HG03442 (cell line): ENCODE results near the gene KDM5D.

Experiments
- ATAC-seq: cut with Tn5 transposase; IDR thresholded peaks from one replicate; pipeline ENCODE4 v1.9.1; 2021; ENCODE audit warnings: mild to moderate bottlenecking, moderate library complexity; ENCODE audit not compliant: unreplicated experiment

KDM5D gene

DNA sequence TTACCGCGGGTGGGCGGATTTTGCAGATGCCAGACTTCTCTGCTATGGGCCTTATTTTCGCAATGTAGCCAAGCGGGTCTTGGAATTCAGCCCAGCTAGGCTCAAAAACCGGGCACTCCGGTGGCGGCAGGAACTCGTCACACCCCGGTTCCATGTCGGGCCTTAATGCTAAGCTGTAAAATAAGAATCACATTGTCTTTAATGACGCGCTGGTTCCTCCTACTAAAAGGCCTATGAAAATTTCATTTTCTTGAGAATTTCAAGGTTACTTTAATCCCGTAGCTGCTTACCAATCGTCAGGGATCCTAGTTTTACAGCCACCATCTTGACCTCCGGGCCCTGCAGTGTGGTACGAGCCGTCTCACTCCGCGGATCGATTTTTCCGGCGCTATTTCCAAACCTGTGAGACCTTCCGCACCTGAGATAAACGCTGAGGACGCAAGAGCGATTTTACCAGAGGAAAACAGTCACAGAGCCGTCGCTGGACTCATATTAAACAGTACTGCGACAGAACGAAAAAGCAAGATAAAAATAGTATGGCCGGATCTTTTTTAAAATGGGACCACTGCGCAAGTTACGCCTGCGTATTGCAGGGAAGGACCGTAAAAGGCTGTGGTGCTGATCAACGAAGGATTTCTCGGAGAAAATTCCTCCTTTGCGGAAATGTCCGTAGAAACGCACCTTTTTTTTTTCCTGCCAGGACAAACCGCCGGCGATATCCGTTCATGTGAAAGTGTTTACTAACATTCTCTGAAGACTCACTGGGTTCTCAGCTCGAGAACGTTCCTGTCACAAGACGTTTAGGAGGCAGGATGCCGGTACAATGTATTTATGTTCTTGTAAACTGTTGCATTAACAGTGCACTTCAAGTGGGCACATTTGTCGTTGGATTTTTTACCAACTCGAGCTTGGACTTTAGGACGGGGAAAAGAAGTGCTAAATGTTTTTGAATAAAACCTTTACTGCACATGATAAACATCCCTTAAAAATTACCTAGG, at the start of gene KDM5D:
KDM5D (minus strand) TSS at position 346 of the 998 bp plus-strand sequence; CDS start at position 154, 192 bp downstream.
- peak; percentile 80 for ATAC-seq

DNA sequence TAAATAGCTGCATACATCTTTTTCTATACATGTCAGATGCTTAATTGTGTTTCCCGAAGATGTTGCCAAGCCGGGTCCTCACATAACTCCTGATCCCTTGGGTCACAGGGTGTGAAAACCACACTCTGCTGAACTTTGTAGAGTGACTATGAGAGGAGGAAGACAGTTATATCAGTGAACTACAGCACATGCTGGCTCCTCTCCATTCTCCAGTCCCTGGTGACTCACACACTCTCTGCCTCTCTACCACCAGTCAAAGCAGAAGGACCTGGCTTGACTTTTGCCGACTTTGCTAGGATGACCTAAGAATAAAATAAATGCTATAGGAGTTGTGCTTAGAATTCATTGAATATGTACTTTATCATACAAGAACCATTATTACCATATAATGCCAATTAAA, 23.8 kb upstream of the KDM5D start:
- no peak for ATAC-seq

DNA sequence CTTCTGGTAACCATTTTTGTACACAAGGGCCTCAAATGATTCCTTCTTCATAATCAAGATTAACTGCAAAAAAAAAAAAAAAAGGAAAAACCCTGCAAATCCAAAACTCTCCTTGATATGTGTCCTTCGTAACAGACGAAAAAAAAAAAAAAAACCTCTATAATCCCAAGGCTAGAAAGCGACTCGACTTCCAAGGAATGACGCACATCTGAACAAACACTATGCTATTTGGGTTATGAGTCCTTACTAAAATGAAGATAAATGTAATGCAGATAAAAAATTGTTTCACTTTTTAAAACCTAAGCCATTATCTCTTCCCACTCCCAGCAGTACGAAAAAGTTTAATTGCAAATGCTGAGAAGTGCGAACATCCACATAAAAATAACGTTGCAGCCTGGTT, 1.2 kb downstream of the KDM5D start:
- ATAC-seq, result no peak

DNA sequence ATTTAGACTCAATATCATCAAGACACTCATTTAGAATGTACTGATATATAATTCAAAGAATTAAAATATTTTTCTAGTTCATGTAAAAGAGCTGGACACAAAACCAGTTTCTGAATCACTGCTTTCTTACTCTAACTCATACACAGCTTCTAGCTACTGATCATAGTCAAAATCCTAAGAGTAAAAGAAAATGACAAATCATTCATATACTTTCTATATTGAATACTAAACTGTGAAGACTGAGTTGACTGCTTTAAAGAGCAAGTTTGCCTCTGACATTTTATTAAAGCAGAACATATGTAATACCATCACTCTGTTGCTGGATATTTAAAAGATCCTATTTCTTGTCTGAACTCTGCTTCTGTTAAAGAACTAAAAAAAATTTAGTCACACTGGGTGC, 2.4 kb downstream of the KDM5D start:
- no peak for ATAC-seq

DNA sequence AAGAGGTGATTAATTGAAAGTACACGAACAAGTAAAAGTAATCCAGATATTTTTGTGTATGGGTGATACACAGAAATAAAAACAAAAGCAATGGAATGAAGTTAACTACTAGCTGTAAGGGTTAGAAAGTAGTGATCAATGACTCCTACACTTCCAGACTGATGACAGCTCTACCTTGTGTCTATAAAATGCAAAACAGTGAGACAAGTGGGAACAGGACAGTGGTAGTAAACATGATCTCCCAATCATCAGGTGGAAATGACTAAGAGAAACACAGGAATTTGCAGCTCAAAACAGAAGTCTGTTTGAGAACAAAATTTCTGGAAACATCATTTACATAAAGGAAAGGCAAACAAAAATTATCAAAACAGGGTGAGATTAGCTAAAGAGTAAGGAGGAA, 10.1 kb downstream of the KDM5D start:
- ATAC-seq, result no peak

DNA sequence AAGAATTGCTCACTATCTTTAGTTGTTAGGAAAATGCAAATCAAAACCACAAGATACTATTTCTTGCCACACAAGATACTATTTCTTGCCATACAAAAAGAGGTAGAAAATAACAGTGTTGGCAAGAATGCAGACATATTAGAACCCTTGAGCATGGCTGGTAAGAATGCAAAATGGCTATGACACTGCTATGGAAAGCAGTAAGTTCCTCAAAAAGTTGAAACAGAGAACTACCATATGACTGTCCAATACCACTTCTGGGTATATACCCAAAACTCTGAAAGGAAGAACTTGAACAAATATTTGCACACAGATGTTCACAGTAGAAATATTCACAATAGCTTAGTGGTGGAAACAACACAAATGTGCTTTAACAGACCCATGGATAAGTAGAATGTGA, 26.6 kb downstream of the KDM5D start:
- ATAC-seq, result peak; percentile 92

DNA sequence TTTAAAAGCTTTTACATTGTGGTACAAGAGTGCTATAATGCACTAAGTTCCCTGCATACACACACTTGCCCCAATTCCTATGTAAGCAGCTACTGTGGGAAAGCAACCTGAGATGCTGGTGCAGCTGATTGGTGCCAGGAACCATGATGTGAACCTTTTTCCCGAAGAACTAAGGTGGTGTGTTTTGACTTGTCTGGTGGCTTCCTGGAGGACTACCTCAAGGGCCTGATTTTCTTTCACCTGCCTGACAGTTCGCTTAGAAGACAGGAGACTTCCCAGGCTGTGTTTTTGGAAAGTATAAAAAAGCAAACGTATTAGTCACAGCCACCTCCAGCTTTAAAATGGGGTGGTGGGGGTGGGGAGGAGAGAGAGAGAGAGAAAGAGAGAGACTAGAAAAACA, 27.4 kb downstream of the KDM5D start:
- no peak for ATAC-seq

DNA sequence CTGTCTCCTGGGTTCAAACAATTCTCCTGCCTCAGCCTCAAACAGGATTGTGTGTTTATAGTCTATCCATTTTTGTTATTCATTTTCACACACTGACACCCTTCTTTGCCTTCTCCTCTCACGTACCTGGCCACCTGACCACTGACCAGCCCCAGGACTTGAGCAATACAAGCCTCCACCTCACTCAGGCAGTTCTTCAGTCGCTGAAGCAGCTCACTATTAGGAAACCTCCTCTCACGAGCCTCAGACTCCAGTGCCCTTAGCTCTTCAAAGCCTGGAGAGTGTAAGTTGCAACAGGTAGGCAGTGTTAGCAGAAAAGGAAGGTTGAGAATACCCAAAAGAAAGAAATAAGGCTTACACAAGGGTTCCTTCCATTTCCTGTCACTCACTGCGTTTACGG, 29.3 kb downstream of the KDM5D start:
- ATAC-seq, result no peak

DNA sequence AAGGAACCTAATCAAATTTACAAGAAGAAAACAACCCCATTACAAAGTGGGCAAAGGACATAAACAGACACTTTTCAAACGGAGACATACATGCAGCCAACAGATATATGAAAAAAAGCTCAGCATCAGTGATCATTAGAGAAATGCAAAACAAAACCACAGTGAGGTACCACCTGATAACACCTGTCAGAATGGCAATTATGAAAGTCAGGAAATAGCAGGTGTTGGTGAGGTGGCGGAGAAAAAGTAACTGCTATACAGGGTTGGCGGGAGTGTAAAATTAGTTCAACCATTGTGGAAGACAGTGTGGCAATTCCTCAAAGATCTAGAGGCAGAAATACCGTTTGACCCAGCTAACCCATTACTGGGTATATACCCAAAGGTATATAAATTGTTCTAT, 31.1 kb downstream of the KDM5D start:
- ATAC-seq, result no peak

DNA sequence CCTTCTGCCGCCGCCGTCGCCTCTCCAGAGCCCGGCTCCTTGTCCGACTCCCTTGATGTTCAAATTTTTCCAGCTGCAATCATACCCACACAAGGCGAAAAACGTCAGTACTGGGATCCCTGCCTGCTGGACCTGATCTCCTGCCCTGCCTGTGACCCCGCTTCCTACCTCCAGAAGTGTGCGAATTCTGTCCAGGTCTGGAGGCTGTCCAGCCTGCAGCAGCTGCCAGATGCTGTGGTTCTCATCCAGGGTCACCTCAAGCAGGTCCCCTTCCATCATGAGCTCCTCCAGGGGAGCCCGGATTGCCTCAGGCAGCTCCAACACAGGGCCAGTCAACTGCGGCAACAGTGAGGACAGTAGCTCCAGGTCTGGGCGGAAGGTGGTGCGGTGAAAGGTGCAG, 38.3 kb downstream of the KDM5D start:
- no peak for ATAC-seq

DNA sequence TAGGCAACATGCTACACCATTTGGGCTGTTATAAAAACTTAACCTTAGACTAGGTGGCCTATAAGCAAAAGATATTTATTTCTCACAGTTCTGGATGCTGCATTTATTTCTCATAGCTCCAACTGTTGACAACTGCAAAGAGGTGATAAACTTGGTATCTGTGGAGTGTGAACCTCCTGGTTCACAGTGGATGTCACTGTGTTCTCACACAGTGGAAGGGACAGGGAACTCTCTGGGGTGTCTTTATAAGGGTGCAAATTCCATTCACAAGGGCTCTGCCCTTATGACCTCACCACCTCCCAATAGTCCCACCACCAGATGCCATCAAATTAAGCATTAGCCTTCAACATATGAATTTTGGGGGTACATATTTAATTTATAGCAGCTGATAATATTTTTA, 46.0 kb downstream of the KDM5D start:
- ATAC-seq, result no peak

DNA sequence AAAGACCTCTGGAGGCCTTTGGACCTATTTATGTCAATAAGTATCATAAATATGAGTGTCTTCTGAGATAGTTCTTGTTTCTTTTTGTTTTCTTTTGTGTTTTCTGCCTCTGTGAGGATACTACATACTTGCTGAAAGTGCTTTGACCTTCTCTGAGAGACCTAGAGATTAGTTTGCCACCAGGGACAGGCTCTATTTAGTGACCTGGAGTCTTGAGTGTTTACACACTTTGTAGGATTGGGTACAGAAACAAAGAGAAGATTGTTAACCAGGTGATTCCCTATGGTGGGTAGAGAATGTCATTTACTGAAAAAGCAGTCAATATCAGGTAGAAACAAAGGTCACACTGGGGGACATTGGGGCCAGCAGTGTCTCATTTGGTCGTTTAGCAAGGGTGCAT, 63.7 kb downstream of the KDM5D start:
- no peak for ATAC-seq
